SIG-M5 (cell line): ENCODE measurements around the gene TANC1.

Experiments
- DNase-seq: peaks from one replicate; lab custom pipeline; 2025; lab: John Stamatoyannopoulos, UW

TANC1 gene

GRCh38 chr2:158994920-158995676 lies 26.7 kb downstream of the TANC1 start:
- DNase-seq = no peak

GRCh38 chr2:158995677-158996049 lies 27.2 kb downstream of the TANC1 start:
- DNase-seq = no peak

DNA sequence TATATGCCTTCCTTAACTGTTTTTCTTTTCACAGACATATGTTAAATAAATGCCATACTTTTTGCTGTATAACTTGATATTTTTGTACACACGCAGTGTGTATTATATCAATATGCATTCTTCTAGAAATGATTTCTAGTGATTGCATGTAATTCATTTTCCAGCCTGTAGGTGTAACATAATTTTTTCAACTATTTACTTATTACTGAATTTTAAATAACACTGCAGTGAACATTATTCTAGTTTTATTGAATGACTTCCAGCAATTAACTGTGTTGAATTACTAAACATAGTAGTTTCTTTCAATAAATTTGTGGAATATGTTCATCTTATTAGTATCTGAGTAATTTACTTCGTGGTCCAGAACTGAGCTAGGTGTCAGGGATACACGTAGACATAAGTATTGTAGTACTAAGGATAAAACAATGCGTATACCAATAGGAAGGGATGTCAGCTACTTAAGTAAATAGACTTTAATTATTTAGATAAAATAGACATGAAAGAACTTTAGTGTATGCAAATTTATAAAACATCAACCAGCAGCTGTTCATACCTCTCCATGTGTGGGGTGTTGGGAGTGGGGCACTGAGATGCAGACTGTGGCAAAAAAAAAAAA lies 28.0 kb downstream of the TANC1 start:
- no peak for DNase-seq

DNA sequence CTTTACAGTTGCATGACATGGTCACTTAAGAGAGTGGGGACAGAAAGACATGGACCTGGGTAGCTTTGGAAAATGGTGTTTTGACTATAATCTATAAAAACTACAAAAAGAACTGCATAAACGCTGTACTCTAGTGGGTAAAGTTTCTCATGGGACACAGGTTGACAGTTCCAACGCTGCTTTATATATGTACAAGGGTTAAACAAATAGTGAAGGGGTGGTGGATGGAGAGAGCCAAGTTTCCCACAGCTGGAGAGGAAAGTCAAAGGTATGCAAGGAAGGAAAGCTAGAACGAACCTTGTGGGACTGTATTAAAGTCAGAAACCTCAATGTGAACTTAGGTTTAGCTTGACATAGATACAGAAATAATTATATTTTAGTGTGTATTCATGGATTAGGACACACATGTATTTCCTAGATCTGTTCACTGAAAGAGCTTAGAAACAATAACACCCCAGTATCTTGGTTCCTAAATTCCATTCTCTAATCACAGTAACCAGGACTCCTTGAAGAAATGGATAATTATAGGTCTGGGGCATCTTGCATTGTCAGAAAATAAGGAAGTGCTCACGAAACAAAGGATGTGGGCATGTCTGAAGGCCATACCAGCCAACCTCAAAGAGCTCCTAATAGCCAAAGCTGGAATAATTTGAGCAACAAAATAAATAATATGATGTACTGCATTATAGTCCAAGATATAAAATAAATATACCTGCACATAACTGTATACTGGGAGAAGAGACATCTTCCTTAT lies 28.8 kb downstream of the TANC1 start:
- DNase-seq = peak; percentile 9

DNA sequence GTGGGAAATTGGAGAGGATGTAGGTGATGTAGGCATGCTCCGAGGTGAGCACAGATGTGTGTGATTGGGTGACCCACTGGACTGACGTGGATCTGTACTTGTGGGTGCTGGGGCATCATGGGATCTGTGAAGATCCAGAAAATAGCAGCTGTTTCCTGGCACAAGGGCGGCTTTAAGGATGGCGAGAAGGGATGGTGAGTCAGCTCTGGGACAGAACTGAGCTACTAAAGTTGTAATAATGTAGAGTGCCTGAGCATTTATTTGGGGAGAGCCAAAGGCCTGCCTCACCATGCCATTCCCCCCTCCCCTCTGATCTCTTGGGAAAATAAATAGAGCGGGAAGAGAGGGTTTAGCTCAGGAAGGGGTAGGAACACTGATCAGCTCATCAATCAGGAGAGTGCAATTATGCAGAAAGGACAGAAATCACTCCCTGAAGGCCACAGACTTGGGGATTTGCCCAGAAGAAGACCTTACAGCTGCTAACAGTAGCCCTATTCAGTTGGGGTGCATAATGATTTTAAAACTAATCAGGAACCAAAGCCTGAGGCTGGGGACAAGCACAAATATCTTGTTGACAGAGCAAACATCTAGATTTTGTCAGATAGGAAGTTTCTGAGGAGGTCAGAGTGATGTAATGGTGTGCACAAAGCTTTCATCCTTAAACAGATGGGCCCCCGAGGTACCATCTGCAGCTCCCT lies 30.3 kb downstream of the TANC1 start:
- DNase-seq = no peak

DNA sequence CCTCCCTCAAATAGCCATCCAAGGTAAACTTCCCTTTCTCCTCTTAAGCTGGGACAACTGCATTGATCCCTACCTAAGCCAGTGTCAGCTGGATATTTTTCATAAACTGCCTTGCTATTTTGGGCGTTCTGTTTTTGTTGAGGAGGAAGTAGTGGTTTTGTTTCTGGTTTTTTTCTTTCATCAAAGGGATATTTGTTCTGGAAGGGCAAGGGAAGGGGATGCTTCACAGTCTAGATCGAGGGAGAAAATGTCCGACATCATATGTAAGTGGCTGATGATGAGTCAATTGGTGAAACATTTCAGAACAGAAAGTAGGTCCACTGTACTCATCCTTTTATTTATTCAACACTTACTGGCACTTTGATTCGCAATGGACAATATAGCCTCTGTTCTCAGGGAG lies 31.0 kb downstream of the TANC1 start:
- DNase-seq = no peak

DNA sequence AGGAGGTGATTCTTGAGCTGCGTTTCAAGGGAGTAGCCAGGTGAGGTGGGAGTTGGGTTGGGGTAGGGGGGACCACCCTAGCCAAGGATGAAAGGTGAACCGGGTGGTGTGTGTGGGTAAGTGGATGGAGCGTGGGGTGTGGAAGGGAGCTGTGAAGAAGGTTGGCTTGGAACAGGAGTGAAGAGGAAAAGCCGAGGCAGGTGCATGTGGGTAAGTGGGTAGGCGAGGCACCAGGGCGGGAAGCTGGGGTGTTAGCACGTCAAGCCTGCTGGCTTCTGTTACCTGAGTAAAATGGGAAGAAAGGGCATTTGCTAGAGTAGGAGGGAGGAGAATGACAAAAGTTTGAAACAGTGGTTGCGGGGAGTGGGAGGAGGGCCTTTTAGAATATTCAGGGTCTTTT lies 31.6 kb downstream of the TANC1 start:
- DNase-seq = no peak

- no peak for DNase-seq
Observed at GRCh38 chr2:159002462-159003111, 34.1 kb downstream of the TANC1 start.

DNA sequence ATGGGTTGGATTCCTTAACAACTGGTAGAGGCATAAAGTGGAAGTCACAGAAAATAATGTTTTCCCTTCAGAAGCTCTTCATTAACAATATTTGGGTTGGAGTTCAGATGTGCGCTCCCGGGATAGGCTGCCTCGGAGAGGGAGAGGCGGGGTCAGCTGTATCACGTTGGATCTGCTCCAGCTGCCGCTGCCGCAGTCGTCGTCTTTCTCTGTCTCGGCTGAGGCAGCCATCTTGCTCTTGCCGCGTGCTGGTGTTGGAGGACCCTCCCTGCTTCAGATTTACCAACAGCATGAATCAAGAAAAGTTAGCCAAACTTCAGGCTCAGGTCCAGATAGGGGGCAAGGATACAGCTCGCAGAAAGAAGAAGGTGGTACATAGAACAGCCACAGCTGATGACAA lies 35.1 kb downstream of the TANC1 start:
- no peak for DNase-seq

DNA sequence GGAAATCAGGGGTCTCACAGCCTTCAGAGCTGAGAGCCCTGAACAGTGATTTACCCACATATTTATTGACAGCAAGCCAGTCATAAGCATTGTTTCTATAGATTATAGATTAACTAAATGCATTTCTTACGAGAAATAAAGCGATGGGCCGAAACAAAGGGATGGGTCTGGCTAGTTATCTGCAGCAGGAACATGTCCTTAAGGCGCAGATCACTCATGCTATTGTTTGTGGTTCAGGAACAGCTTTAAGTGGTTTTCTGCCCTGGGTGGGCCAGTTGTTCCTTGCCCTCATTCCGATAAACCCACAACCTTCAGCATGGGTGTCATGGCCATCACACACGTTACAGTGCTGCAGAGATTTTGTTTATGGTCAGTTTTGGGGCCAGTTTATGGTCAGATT lies 36.4 kb downstream of the TANC1 start:
- no peak for DNase-seq

DNA sequence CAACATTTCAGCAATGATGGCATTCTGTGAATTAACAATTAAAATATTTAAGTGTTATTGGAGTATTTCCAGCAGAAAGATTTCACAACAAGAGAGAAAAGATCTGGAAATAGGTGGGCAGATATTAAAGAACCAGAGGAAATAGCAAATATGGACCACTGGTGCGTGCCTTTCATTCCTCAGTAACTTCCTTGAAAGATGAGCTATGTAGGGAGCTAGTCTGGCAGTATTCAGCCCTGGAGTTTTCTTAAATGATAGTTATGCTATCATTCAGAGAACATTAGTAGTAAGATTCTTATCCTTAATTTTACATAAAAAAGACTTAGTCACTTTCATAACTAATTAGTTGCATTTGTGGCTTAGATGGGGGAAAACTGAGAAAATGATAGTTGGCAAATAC lies 41.5 kb downstream of the TANC1 start:
- no peak for DNase-seq

- DNase-seq = no peak
Observed at GRCh38 chr2:159010340-159010739, 41.9 kb downstream of the TANC1 start.

DNA sequence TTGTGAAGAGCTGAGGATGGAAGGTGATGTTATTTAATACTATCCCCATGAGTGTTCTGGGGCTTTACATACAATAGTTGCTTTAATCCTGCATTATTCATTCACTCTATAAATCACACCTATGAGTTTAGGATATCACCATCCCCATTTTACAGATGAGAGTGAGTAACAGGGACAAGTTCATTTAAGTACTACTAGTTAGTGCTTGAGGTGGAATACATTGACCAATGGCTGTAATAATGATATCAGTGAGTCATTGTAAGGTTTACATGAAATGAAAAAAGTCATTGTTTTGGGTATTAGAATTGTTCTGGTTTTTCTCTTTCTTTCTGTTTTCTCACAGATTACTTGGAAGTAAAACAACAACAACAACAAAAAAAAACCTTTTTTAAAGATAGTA lies 42.5 kb downstream of the TANC1 start:
- DNase-seq = no peak

- no peak for DNase-seq
Observed at GRCh38 chr2:159012142-159012541, 43.7 kb downstream of the TANC1 start.

- DNase-seq = no peak
Observed at GRCh38 chr2:159013103-159013502, 44.7 kb downstream of the TANC1 start.

- no peak for DNase-seq
Observed at GRCh38 chr2:159015174-159015573, 46.7 kb downstream of the TANC1 start.

- no peak for DNase-seq
Observed at GRCh38 chr2:159015823-159016222, 47.4 kb downstream of the TANC1 start.

GRCh38 chr2:159017837-159018236 lies 49.4 kb downstream of the TANC1 start:
- DNase-seq = no peak

GRCh38 chr2:159019021-159019420 lies 50.6 kb downstream of the TANC1 start:
- DNase-seq = no peak

GRCh38 chr2:159022019-159022418 lies 53.6 kb downstream of the TANC1 start:
- DNase-seq = no peak

DNA sequence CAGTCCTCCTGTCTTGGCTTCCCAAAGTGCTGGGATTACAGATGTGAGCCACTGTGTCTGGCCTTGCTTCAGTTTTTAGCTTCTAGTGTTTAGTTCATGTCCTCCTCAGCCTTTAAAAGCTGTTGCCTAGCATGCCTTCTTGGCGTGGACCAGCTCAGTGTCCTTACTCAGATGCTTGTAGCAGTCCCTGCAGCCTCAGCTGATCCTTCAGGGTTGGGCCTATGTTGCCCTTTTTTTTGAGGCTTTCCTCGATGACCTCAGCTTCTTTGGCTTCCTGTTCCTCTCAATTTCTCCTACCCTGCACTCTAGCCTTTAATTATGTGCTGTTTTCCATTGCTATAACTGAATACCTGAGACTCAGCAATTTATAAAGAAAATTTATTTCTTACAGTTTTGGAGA lies 57.7 kb downstream of the TANC1 start:
- DNase-seq = no peak

- DNase-seq = no peak
Observed at GRCh38 chr2:159028776-159029175, 60.3 kb downstream of the TANC1 start.
